GM19035 (cell line): ENCODE measurements around the gene LRFN2.

Source experiments
- ATAC-seq: cut with Tn5 transposase; IDR thresholded peaks from one replicate; pipeline ENCODE4 v1.9.1; 2021; ENCODE audit not compliant: unreplicated experiment

LRFN2 gene

DNA sequence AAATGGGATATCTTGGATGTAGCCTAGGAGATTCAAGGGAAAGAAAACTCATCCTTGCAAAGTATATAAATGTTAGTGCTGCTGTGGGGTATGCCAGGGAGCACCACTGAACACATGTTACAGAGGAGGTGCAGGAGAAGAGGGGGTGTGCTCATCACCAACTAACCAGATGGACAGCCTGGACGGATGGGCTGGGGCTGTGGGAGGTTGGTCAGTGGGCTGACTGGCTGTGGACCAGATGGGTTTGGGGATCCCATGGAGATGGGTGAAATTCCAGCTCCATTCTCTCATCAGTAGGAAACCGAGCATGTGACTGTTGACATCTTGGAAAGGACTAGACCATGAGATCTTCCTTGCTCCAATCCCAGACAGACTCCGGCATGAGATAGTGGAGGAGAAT, 201.0 kb downstream of the LRFN2 start:
- no peak for ATAC-seq

DNA sequence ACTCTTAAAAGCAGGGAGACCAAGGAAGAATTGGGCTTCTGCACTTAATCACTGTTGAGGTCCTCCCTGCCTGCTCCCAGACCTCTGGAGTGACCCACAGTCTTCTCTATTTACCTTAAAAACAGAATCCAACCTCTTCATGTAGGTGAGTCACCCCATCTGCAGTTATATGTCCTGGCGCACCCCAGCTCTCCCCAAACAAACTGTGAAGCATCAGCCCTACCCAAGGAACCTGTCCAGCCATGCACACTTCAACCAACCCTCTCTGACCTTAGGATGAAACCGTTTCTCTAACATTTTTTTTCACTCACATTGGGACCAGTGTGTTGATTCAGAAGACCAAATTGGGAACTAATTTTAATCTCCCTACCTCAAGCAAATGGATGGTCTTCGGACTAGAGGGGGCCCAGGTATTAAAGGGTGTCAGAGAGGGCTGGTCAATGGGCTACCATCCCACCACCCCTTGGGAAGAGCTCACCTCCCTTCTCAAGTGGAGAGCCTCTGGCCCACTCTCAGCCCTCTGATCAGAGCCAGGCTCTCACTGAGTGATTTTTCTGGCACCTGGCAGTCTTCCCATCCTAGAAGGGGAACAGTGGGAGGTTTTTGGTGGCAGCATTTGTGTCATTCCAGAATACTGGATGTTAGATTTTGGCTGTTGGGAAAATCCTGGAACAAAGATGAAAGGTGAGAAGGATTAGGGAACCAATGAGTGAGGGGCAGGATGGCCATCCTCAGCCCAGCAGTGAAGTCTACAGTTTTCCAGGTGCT, 203.6 kb downstream of the LRFN2 start:
- no peak for ATAC-seq

- no peak for ATAC-seq
These were observed 206.9 kb downstream of the LRFN2 start for GRCh38 chr6:40380271-40380670.

DNA sequence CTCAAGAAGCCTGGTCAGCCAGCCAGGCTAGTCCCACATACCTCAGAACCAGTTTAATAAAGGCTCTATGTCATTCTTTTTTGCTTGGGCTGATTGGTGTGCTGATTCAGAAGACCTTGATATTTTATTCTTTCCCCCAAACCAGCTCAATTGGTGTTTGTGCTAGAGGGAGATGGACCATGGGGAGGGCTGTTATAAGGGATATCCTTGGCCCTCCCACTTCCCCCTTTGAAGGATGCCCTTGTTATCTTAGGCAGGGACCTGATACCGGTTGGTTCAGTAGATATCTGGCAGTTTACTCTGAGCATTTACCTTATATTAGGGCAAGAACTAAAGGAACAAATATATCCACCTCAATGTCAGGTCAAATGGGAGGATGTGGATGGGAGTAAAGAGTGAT, 207.4 kb downstream of the LRFN2 start:
- no peak for ATAC-seq

DNA sequence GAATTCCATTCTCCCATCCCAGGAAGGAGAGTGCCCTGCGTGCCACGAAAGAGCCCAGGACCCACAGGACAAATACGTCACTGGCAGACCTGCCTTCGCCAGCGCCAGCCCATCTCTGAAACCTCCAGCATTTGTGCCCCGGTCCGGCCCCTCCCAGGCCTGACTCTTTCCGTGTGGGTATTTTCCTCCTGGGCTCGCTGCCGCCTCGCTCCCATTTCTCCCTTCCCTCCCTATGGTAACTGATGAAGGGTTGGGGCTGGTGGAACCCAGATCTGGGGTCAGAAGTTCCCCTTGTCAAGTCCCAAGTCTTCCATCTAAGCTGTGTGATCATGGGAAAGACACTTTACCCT, 208.5 kb downstream of the LRFN2 start:
- no peak for ATAC-seq

- no peak for ATAC-seq
These were observed 209.0 kb downstream of the LRFN2 start for GRCh38 chr6:40378071-40378724.

DNA sequence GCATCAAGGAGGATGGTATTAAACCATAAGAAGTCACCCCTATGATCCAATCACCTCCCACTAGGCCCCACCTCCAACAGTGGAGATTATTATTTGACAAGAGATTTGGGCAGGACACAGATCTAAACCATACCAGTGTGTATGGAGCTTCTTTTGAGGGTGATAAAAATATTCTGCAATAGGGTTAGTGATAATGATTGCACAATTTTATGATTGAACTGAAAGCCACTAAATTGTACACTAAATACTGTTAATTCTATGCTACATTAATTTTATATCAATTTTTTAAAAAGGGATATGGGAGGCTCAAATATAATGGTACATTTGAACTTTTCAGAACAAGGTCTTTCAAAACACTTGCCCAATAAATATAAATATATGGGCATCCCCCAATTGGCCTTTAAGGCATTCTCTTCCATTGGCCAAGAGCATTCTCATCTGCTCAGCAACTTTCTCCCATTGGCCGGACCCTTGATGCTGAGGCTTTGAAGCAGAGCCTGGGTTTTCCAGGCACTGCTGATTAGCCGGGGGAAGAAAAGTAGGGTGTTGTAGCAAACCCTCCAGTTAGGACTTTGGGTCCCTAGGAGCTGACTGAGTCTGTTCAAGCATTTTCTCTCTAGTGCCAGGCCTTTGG, 209.9 kb downstream of the LRFN2 start:
- ATAC-seq, result no peak

DNA sequence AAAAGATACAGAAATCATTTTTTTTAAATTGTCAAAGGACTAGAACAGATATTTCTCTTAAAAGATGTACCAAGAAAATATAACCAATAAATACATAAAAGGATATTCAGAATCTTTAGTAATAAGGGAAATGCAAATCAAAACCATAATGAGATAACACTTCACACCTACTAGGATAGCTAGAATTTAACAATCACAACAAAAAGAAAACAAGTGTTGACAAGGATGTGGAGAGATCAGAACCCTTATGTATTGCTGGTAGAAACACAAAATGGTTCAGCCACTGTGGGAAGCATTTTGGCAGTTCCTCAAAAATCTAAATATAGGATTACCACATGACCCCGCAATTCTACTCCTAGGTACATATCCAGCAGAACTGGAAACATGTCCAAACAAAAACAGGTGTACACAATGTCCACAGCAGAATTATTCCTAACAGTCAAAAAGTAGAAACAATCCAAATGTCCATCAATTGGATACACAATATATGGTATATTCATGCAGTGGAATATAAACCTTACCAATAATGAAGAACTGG, 211.0 kb downstream of the LRFN2 start:
- ATAC-seq, result no peak

- no peak for ATAC-seq
These were observed 213.9 kb downstream of the LRFN2 start for GRCh38 chr6:40373267-40373666.

- ATAC-seq, result no peak
These were observed 215.5 kb downstream of the LRFN2 start for GRCh38 chr6:40371621-40372020.

GRCh38 chr6:40371095-40371494, 216.1 kb downstream of the LRFN2 start:
- no peak for ATAC-seq

GRCh38 chr6:40369891-40370290, 217.3 kb downstream of the LRFN2 start:
- ATAC-seq, result no peak

- no peak for ATAC-seq
These were observed 218.1 kb downstream of the LRFN2 start for GRCh38 chr6:40369042-40369441.

DNA sequence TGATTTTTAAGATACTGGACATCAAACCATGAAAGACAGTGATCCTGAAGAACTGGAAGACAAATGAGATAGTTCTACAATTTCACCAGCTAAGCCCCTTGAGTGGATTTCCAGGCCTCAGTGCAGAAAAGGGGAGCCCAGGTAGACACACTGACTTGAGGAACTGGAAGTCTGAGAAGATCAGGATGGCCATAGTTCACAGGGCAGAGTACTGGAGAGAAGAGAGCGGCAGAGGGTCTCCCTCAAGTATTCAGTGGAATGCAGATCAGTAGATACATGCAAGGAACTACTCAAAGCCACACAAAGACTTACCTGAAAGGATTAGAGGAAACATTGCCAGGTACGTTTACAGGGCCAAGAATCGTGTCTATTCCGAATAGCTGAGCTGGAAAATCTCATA, 224.3 kb downstream of the LRFN2 start:
- no peak for ATAC-seq

DNA sequence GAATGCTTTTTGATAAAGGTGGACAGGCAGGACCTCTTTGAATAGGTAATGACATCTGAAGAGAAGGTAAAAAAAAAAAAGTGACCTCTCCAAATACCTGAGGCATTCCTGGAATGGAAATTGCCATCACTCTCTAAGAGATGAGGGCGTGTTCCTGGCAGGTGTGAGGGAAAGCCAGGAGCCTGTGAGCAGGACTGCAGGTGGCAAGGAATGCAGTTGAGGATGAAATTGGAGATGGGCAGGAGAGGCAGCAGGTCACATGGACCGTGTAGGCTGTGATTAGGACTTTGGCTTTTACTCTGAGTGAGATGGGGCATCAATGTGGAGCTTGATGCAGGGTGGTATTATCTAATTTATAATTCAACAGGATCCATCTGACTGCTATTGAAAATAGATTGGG, 227.4 kb downstream of the LRFN2 start:
- ATAC-seq, result no peak

- ATAC-seq, result no peak
These were observed 228.4 kb downstream of the LRFN2 start for GRCh38 chr6:40358473-40359460.

DNA sequence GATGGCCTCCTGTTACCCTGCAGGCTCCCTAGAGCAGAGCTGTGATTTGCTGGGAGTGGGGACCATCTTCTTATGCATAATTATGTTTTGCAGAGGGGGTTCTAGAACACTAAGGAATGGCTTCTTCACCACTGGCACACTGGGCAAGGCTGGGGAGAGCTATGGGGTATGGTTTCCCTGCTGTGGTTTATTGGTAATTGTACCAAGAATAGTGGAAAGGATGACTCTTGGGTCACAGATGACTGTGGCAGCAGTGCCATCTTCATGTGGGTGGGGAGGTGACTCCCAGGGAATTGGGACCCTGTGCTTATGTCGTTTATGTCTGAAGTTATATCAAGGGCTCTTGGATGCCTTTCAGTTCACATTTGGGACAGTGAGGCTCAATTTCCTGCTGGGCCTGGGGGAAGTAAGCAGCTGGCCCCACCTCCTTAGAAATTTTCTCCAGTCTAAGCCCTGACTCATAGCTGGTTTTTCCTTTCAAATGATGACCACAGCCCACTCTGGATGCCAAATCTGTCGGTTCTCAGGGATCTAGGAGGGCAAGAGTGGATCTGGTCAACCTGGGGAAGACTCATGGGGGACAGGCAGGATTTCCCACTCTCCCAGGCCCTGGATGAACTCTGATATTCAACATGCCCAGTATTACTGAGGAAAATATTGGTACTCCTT, 230.8 kb downstream of the LRFN2 start:
- ATAC-seq, result no peak

GRCh38 chr6:40355532-40355931, 231.6 kb downstream of the LRFN2 start:
- ATAC-seq, result no peak

- ATAC-seq, result no peak
These were observed 232.1 kb downstream of the LRFN2 start for GRCh38 chr6:40355066-40355465.

GRCh38 chr6:40353967-40354452, 233.2 kb downstream of the LRFN2 start:
- ATAC-seq, result no peak
